Lower leg skin (tissue), 4 donors: Measurements from ENCODE around the gene ADAMTS10. TPM values are rescaled to one million over a fixed set of nuclear protein-coding genes. Genes with fewer than 3 reads are reported as not detected.
"Not testable (repeated sequence)": the region's sequence is repeated elsewhere in the genome, so short reads cannot be mapped to it uniquely, and the experiment has no call there.

ENCODE experiments used
- DNase-seq, 2 donors: peaks; one replicate each; pipeline ENCODE4 v3.0.0-alpha.2; 2019; ENCODE audit warnings: low spot score in 2 of 2
- H3K4me3 ChIP-seq: fragments of 200-600 bp; sonication (generic); 2 replicates; pipeline ENCODE4 v1.5.1; 2017; ENCODE audit warnings: mild to moderate bottlenecking, low read depth; ENCODE audit not compliant: poor library complexity, severe bottlenecking
- CTCF ChIP-seq, 3 donors: fragments of 450-650 bp; IDR thresholded peaks; one replicate each; pipeline ENCODE4 v1.5.1; 2016; ENCODE audit warnings: antibody characterized with exemption in 3 of 3, mild to moderate bottlenecking in 3 of 3, moderate library complexity in 2 of 3
- POLR2A ChIP-seq, 2 donors: fragments of 450-650 bp; IDR thresholded peaks; one replicate each; pipeline ENCODE4 v1.6.1; 2016 to 2017; ENCODE audit warnings: antibody characterized with exemption in 2 of 2, mild to moderate bottlenecking in 1 of 2, moderate library complexity in 1 of 2
- WGBS, 2 donors: methylation state at CpG; one replicate each; pipeline ENCODE4 v1.1.5; 2018; 5-methylcytosine and 5-hydroxymethylcytosine counted together
- intact Hi-C: fragments of 100-400 bp; cut with DNase I; formaldehyde crosslinking; loops from one replicate; pipeline ENCODE4 v1.15.0; 2023; ENCODE audit warnings: low total_unique reads
- total RNA-seq, 4 donors: library from RNA; depleted of rRNA; stranded (reverse); fragments of >200 nt; gene quantifications; one replicate each; pipeline ENCODE4 v1.1.0, GENCODE V29; 2016

The ADAMTS10 gene
- total RNA-seq, 4 donors from 2014 or later = 6.1 to 21.3 (median 14.1) TPM

GRCh38 chr19:8577247-8577646, 33.3 kb downstream of the ADAMTS10 start, which contains the start of gene MYO1F:
TSS of gene MYO1F (minus strand) at chr19:8577442. CDS start at chr19:8577309, 133 bp downstream.
- DNase-seq = no peak
- TF ChIP-seq CTCF (IDR thresholded peaks at IDR 0.05) (no peak), POLR2A (IDR thresholded peaks at IDR 0.05) (no peak)
- intact Hi-C loops = no loop called here
- 10 to 15% methylated on average over 6 to 7 of the region's 7 CpGs for WGBS, 2 donors
- peak within 1 kb of the TSS; percentile 18 for H3K4me3 ChIP-seq

- WGBS, 2 donors = 49 to 56% methylated on average over 19 of the region's 19 CpGs
- TF ChIP-seq CTCF (IDR thresholded peaks at IDR 0.05) (no peak), POLR2A (IDR thresholded peaks at IDR 0.05) (no peak)
- H3K4me3 ChIP-seq = no peak overlapping the region
- DNase-seq = no peak
- intact Hi-C loops = no loop called here
These were observed 34.1 kb downstream of the ADAMTS10 start for GRCh38 chr19:8576273-8576993.

GRCh38 chr19:8575467-8575997, 35.0 kb downstream of the ADAMTS10 start:
- TF ChIP-seq POLR2A (IDR thresholded peaks at IDR 0.05) (no peak), CTCF (IDR thresholded peaks at IDR 0.05) (no peak)
- DNase-seq = no peak
- WGBS, 2 donors = 19 to 38% methylated on average over 10 of the region's 10 CpGs
- intact Hi-C loops = no loop called here
- H3K4me3 ChIP-seq = no peak overlapping the region

- not testable (repeated sequence) for H3K4me3 ChIP-seq, DNase-seq
- intact Hi-C loops = loop anchor here (5.0 kb wide), 1 partner anchor 157 kb away; no protein-coding TSS in a partner anchor
- WGBS, 2 donors = 92 to 95% methylated on average over 7 of the region's 7 CpGs
These were observed 35.9 kb downstream of the ADAMTS10 start for GRCh38 chr19:8574619-8574922.

- H3K4me3 ChIP-seq = no peak overlapping the region
These were observed 37.2 kb downstream of the ADAMTS10 start for GRCh38 chr19:8573316-8573715.

More at GRCh38 chr19:8573316-8573715, 37.2 kb downstream of the ADAMTS10 start:
- no peak for DNase-seq
- WGBS, 2 donors = 89 to 90% methylated on average over 7 of the region's 7 CpGs
- intact Hi-C loops = loop anchor here (5.0 kb wide), 1 partner anchor 156 kb away; no protein-coding TSS in a partner anchor
- no peak for TF ChIP-seq CTCF (IDR thresholded peaks at IDR 0.05)
- TF ChIP-seq POLR2A (IDR thresholded peaks at IDR 0.05) = no peak
